ENCODE results near the gene TSR2. TPM values are rescaled to one million over a fixed set of nuclear protein-coding genes. Genes with fewer than 3 reads are reported as not detected.
A peak's percentile ranks its signal among the peaks of the same experiment; 100 is the strongest.

Gene TSR2
- total and polyA plus RNA-seq, 8 donors = 12.5 to 28.9 (median 16.4) TPM

DNA sequence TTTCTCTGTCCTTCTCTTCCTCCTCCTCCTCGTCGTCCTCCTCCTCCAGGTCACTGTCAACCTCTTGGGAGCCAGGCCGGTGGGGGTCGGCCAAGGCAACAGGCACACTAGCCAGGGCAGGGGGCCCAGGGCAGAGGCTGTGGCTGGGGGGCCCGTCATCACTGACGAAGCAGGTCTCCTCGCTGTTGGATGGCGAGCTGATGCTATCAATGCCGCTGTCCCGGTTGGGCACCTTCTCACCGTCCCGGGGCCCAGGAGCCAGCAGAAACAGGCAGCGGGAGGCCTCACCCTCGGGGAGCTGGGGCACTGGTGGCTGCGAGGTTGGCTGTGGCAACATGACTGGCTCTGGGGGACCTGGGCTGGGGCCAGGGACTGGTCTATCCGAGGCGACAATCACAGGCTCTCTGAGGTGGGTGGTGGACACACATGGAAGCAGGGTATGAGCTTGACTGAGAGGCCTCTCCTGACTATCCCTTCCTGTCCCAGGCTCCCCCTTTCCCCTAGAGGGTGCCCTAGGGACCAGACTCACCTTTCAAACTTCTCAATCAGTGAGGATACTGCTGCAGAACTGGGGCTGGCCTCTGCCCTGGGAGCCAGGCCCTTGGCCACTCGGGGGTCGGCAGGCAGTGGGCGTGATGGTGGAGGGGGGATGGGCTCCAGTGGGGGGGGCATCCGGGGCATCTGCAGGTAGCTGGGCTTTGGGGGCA is 30.0 kb downstream of the TSR2 start:
- FAIRE-seq (no peak), DNase-seq (peak in 1 of 6 donors; percentile 67), ATAC-seq (no peak)
- Histone ChIP-seq H3K4me3 (no peak overlapping the region), H3K36me3 (no peaks in the 10 kb centered on the region), H3K27me3 (no peaks in the 10 kb centered on the region), H3K9me3 (no peaks in the 10 kb centered on the region), H3K27ac (no peak overlapping the region), H3K4me1 (no peaks in the 10 kb centered on the region)
- intact Hi-C loops (cut with DNase I) = loop anchor here in 1 of 3 donors (10.0 kb wide), 1 partner anchor 65 kb away; the partner anchor contains the start of gene GNL3L
- WGBS, 2 donors = 79 to 90% methylated on average over 19 to 21 of the region's 21 CpGs
- TF ChIP-seq, protein P1, sequence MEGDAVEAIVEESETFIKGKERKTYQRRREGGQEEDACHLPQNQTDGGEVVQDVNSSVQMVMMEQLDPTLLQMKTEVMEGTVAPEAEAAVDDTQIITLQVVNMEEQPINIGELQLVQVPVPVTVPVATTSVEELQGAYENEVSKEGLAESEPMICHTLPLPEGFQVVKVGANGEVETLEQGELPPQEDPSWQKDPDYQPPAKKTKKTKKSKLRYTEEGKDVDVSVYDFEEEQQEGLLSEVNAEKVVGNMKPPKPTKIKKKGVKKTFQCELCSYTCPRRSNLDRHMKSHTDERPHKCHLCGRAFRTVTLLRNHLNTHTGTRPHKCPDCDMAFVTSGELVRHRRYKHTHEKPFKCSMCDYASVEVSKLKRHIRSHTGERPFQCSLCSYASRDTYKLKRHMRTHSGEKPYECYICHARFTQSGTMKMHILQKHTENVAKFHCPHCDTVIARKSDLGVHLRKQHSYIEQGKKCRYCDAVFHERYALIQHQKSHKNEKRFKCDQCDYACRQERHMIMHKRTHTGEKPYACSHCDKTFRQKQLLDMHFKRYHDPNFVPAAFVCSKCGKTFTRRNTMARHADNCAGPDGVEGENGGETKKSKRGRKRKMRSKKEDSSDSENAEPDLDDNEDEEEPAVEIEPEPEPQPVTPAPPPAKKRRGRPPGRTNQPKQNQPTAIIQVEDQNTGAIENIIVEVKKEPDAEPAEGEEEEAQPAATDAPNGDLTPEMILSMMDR (IDR thresholded peaks at IDR 0.05) = no peak

DNA sequence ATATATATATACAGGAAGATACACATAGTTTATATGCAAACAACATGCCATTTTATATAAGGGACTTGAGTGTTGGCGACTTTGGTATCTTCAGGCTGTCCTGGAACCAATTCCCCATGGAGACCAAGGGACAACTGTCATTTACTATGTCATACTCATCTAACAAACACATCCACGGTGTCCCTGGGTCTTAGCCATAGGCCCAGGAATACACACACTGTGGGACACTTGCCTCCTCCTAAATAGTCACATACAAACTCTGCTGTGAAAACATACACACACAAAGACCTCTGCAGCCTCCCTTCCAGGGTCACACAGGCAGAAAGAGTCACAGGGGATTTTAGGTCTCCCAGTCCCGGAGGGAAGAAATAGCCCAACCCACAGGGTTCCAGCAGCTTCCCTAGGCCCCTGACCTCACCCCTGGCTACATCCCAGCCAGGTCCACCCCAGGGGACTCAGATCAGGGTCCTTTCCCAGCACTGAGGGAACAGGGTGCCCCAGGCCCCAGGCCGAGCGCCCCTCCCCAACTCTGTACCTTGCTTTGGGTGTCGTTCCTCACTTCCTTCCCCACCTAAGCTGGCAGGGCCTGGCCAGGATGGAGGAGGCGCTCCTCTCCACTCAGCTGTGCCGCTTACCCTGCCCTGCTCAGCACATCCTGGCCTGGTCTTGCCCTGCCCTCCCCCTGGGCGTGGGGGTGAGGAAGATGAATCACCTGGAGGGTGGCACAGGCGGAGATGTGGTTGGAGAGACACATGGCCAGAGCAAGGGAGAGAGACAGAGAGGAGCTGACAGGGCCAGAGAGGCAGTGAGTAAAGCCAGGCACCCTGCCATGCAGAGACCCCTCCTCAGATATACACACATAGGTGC is 34.0 kb downstream of the TSR2 start:
- Histone ChIP-seq H3K27me3 (no peaks in the 10 kb centered on the region), H3K36me3 (no peaks in the 10 kb centered on the region), H3K4me3 (no peak overlapping the region), H3K27ac (no peak overlapping the region), H3K9me3 (no peaks in the 10 kb centered on the region), H3K4me1 (no peaks in the 10 kb centered on the region)
- 85 to 93% methylated on average over 10 of the region's 10 CpGs for WGBS, 2 donors
- TF ChIP-seq, protein P1 (IDR thresholded peaks at IDR 0.05) = no peak
- FAIRE-seq (no peak), ATAC-seq (no peak), DNase-seq (no peak)
- intact Hi-C loops (cut with DNase I) = loop anchor here in 1 of 3 donors (10.0 kb wide), 1 partner anchor 61 kb away; the partner anchor contains the start of gene GNL3L

DNA sequence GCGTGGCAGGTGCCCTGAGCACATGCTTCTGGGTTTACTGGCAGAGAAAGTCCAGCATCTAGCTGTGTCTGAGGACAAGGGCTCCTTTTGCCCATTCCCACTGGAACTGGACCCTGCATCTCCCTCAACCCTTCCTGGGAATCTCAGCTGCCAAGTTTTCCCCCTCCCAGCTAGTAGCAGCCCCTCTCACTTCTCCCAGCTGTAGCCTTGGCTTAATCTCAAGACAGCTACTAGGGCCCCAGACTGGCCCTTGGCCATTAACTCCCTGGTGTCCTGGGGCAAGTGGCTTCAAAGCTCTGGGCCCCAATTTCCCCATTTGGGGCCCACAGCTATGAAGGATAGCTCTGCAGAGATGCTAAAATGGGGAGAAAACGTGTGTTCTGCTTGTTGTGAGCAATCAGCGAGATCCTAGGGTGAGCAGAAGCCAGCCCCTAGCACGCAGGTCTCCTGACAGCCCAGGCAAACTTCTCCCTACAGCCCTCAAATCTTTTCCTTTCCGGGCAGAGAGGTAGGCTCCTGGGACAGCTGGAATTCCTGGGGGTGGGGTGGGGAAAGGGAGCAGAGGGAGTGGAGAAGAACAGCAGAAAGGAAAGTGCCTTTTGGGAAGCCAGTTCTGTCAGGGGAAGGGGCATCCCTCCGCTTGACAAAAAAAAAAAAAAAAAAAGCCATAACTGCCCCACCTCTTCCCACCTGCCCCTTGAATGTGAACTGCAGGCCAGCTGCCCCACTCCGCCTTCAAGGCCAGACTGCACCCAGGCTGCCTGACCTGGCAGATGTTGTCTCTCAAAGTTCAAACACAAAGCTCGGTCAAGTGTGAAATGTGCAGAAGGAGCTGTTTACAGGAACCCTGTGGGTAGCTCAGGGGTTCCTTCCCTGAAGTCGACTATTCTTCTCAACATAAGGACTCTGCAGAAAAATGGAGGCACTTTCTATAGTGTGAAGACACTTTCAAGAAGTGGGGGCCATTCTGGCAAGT is 39.2 kb downstream of the TSR2 start:
- FAIRE-seq (no peak), DNase-seq (no peak), ATAC-seq (peak in 3 of 4 donors; percentile 24 to 46 (median 41))
- H3K36me3 ChIP-seq = no peaks in the 10 kb centered on the region
- intact Hi-C loops (cut with DNase I) = loop anchor here in 1 of 3 donors (10.0 kb wide), 1 partner anchor 55 kb away; the partner anchor contains the start of gene GNL3L
- TF ChIP-seq, protein P1 (IDR thresholded peaks at IDR 0.05) = no peak
- WGBS, 2 donors = 27 to 48% methylated on average over 8 of the region's 9 CpGs
- no peaks in the 10 kb centered on the region for H3K9me3 ChIP-seq
- H3K4me1 ChIP-seq = no peaks in the 10 kb centered on the region
- H3K27me3 ChIP-seq = no peaks in the 10 kb centered on the region
- no peak overlapping the region for H3K27ac ChIP-seq
- H3K4me3 ChIP-seq = no peak overlapping the region

DNA sequence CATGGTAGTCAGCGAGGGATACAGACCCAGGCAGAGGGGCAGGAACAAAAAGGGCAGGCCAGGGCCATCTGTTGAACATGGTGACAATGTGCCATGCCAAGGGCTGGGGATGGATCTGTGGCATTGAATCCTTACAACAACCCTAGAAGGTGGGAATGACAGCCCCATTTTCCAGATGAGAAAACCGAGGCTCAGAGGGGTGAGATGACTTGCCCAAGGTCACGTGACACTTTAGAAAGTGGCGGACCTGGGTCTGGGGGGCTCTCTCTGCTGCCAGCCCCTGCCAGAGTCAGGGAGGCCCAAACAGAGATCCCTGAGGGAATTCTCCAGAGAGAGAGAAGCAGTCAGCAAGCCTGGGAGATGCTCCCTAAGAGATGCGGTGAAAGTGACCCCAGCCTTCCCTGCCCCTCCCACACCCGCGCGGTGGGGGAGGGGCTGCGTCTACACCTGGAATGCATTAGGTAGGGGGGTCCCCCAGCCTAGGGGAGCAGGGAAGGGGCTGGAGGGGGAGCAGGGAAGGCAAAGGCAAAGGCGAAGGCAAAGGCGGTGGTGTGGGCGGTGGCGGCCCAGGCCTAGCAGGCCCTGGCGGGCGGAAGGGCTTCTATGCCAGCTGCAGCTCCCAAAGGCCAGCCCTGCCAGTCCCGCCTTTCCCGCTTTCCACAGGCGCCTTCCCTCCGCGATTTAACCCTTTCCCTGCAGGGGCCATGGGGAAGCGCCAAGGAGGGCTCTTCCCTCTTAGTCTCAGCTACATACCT is 42.8 kb downstream of the TSR2 start:
- H3K27me3 ChIP-seq = no peaks in the 10 kb centered on the region
- DNase-seq (no peak), FAIRE-seq (no peak), ATAC-seq (no peak)
- WGBS, 2 donors = 32 to 66% methylated on average over 21 of the region's 21 CpGs
- no peak overlapping the region for H3K4me3 ChIP-seq
- TF ChIP-seq, protein P1 (IDR thresholded peaks at IDR 0.05) = no peak
- no peaks in the 10 kb centered on the region for H3K4me1 ChIP-seq
- no peaks in the 10 kb centered on the region for H3K9me3 ChIP-seq
- intact Hi-C loops (cut with DNase I) = no loop called here
- H3K36me3 ChIP-seq = no peaks in the 10 kb centered on the region
- H3K27ac ChIP-seq = no peak overlapping the region

Measured in pancreas (tissue), 10 donors.